Umbilical cord (tissue), 2 donors: ENCODE data around the gene RBM33. TPM values are rescaled to one million over a fixed set of nuclear protein-coding genes. Genes with fewer than 3 reads are reported as not detected.

ENCODE experiments used
- DNase-seq: peaks from one replicate; pipeline ENCODE4 v3.0.0-alpha.2; 2015; ENCODE audit warnings: low spot score
- total RNA-seq: library from RNA; depleted of rRNA; stranded (reverse); fragments of >200 nt; gene quantifications from one replicate; pipeline ENCODE4 v1.2.3, GENCODE V29; 2014; ENCODE audit warnings: low replicate concordance; ENCODE audit not compliant: insufficient read depth

RBM33 gene
- total RNA-seq, 1 donor from 2014 or later = 31.8 TPM

DNA sequence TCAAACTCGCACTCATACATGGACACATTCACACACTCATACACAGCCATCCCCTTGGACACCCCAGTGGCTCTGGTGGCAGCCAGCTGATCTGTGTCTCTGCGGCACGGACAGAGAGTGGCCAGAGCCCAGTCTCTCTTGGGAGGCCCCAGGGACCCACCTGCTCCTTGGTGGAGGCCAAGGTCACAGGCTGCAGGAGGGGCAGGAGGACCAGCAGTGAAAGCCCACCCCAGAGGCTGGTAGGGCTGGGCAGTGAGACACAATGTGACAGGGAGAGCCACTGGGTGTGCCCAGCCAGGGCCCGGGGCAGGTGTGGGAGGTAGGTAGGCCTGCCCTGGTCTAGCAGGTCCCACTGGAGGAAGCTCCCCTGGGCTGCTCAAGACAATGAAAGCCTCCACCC, 149.3 kb downstream of the RBM33 start:
- no peak for DNase-seq

- no peak for DNase-seq
Observed at GRCh38 chr7:155794196-155794595, 149.7 kb downstream of the RBM33 start.

DNA sequence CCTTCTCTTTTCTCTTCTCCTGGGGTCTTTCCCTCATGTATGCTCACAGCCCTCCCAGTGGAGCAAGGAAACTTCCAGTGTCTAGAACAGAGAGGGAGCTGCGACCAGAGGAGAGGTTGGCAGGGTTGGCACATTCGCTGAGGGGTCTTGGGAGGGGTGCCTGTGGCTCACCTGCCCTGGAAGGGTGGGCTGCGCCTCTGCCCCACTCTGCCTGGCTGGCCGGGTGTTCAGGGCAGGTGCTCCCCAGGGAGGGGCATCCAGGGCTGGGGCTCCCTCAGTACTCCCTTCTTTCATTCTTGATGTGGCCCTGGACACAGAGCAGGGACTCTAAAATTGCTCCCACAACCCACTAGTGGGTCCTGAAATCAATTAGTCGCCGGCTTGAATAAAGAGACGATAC, 150.9 kb downstream of the RBM33 start:
- no peak for DNase-seq

DNA sequence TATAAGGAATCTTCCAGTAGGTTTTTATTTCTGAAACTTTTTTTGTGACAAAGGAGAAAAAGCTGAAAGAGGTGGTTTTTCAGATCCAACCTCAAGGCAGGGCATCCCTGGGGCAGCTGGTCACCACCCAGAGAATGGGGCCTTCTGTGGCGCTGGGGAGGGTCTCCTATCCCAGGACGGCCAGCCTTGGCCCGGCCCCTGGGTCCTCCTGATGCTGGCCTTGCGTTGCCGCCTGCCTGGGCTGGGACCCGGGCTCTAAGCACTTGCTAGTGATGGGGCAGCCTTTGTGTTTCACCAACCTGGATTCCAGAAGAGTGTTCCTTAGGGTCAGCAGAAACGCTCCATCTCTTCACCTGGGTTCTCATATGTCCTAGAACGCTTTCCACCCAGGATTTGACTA, 151.5 kb downstream of the RBM33 start:
- DNase-seq = no peak

- DNase-seq = no peak
Observed at GRCh38 chr7:155796381-155797261, 152.2 kb downstream of the RBM33 start.

GRCh38 chr7:155797262-155798250, 153.1 kb downstream of the RBM33 start:
- DNase-seq = no peak

DNA sequence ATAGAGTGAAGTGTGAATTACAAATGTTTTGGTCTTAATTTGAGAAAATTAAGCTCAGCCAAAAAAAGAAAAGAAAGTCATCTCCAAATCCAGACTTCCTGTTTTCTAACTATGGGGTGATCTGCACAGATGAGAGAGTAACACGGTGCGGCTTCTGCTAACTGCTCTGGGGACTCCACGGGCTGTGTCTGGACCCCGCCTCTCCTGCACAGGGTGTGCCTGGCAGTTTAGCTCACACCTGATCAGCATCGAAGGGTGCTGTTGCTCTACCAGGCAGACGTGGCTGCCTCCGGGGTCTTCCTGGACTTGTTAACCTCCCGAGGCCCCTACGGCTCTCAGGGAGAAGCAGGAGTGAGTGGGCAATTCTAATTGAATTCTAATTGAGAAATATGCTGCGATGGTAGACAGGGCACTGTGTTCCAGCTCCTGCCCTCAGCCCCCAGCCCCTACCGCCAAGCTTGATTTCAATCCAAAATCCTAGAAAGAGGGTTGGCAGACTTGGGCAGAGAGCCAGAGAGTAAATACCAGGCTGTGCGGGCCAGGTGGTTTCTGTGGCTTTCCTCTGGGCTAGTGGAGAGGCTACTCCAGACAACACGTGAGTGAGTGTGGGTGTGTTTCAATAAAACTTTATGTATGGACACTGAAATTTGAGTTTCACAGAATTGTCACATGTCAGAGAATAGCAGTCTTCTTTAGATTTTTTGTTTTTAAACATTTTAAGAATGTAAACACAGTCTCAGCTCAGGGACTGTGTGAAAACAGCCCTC, 154.4 kb downstream of the RBM33 start:
- DNase-seq = no peak

DNA sequence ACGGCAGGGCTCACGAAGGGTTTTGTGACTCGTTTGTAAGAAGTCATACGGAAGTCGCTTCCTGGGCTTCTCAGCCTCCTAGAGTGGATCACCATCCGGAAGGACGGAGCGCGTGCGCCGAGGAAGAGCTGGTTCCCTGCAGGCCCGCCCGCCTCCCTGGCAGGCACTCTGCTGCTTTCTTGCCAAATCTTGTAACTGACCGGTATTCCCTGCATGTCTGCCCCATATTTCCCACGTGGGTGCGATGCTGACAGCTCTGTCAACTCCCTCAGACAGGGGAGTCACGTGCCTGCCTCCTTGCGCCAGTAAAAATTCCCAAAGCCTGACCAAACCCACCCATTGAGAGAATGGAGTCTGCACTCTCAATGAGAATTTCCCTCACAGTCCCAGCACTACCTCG, 155.1 kb downstream of the RBM33 start:
- no peak for DNase-seq

GRCh38 chr7:155800301-155800700, 155.8 kb downstream of the RBM33 start:
- no peak for DNase-seq

DNA sequence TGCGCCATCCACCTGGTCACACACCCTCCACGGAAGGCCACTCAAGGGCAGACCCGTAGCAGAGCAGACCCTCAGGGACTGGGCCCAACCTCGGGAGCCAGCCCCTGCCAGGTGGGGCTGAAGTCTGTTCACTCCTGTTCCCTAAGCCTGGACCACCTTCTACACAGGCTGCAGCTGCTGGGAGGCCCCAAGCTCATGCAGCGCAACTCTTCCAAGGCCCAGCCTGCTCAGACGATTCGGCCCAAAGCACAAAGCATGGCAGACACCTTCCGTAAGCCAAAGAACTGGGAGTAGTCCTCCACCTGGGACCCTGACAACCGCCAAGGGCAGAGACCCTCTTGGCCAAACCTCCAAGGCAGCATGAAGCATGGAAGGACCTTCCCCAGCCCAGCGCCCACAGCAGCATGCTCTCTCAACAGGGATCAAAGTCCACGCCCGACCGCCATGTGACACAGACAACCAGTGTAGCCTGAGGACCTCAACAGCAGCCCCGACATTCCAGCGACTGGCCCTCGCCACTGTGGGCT, 156.3 kb downstream of the RBM33 start:
- DNase-seq = no peak

GRCh38 chr7:155802291-155802690, 157.8 kb downstream of the RBM33 start:
- no peak for DNase-seq

DNA sequence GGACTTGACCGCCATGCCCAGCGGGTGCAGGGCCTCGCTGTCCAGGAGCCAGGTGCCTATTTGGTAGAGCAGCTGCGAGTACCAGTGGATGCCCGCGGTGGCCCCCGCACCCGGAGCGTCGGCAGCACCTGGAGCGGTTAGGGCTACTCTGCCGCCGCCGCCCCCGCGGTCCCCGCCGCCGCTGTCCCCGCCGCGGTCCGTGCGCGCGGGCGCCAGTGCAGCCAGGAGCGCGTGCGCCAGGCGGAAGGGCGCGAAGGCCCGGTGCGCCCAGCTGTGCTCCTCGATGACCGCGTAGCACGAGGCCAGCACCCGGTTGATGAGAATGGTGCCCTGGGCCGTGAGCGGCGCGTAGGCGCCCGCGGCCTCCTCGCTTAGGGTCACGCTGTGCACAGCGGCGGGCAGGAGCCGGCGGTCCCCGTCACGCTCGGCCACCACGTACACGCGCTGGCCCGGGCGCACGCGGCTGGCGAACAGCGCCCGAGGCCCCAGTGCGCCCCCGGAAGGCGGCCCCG, 158.5 kb downstream of the RBM33 start:
- no peak for DNase-seq

DNA sequence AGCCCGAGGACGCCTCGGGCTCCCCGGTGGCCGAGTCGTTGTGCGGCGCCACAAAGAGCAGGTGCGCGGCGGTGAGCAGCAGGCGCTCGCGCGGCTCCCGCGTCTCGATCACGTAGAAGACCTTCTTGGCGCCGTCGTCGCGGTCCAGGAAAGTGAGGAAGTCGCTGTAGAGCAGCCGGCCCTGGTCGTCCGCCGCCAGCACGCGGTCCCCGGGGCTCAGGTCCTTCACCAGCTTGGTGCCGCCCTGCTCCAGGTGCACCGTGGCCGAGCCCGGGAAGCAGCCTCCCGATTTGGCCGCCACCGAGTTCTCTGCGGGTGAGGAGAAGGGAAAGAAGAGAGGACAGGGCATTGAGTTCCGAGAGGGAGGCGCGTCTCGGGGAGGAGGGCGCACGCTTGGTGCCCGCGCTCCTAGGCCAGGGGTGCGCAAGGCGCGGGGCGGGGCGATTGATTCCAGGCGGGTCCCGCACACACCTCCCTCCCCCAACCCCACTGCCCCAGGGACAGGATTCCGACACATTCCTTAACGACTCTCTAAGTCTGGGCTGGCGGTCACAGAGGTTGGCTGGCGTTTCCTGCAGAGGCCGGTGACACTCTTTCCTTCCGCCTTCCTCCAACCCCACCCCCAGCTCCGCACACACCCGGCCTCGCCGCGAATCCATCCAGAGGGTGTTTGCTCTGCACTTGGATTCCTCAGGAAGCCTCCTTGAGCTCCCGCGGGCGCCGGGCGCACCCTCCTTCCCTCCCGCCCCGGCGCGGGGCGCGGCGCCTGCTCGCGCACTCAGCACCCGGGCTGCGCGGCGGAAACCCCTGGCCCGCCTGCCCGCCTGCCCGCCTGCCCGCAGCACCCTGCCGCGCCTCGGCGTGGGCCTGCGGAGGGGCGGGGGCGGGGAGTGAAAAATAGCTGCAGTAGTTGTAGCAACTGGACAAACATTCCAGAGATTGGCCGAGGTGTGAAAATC, 159.2 kb downstream of the RBM33 start:
- no peak for DNase-seq

DNA sequence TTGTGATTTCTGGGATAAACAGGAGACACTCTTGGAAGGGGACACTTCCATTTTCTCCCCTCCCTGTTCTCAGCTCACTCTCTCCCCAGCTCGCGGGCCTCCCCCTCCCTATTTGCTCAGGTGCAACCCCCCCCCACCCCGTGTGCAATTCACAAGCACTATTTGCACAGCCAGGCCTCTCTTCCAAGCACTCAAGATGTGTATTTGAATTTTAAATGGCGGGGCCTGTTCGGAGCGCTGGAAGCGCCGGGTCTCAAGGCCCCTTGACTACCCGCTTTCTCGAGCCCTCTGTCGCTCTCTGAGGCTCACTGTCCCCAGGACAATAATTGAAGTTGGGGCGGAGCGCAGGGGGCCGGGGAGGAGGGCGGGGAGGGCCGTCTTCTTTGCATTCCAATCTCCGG, 160.0 kb downstream of the RBM33 start:
- DNase-seq = no peak

- peak; percentile 59 for DNase-seq
Observed at GRCh38 chr7:155804897-155805825, 160.7 kb downstream of the RBM33 start.

- DNase-seq = no peak
Observed at GRCh38 chr7:155805826-155806095, 161.3 kb downstream of the RBM33 start.

- no peak for DNase-seq
Observed at GRCh38 chr7:155806096-155806871, 161.8 kb downstream of the RBM33 start.

GRCh38 chr7:155807065-155807671, 162.7 kb downstream of the RBM33 start:
- no peak for DNase-seq
